ENCODE measurements around the gene TMEM82.
"Not testable (repeated sequence)": the region's sequence is repeated elsewhere in the genome, so short reads cannot be mapped to it uniquely, and the experiment has no call there.

Gene TMEM82

GRCh38 chr1:15742339-15742801 is at the start of gene TMEM82:
Gene TMEM82, plus strand, starts transcription at chr1:15742499. Its CDS starts 61 bp downstream, at chr1:15742560.
- DNase-seq = no peak

GRCh38 chr1:15693371-15693770 is 48.9 kb upstream of the TMEM82 start:
- no peak for DNase-seq

GRCh38 chr1:15696956-15697521 is 45.3 kb upstream of the TMEM82 start:
- DNase-seq = peak in 42 of 56 donors; percentile 8 to 72 (median 42)

DNA sequence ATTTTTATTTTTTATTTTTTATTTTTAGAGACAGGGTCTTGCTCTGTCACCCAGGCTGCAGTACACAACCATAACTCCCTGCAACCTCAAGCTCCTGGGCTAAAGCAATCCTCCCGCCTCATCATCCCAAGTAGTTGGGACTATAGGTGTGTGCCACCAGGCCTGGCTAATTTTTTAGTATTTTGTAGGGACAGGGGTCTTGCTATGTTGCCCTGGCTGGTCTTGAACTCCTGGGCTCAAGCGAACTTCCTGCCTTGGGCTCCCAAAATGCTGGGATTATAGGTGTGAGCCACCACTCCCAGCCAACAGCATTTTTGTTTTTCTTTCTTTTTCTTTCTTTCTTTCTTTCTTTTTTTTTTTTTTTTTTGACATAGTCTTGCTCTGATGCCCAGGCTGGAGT is 44.1 kb upstream of the TMEM82 start:
- DNase-seq = no peak

GRCh38 chr1:15699321-15699720 is 43.0 kb upstream of the TMEM82 start:
- DNase-seq = not testable (repeated sequence)

GRCh38 chr1:15700508-15700907 is 41.8 kb upstream of the TMEM82 start:
- no peak for DNase-seq

DNA sequence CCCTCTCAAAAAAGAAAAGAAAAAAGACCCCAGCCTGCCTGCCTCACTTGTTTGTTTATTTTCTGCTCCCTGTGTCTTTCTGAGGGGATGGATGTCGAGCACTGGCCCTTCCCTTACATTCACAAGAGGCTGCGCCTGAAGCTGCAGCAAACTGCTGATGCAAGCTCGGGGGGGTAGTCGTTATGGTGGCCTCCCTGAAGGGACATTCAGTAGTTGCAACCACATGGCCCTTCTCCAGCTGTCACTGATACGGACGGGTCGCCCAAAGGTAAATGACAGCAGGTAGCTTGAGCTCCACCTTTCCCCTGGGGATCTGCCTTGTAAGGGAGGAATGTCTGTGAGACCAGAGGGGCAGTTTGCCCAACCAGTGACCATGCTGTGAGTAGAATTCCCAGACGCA is 40.5 kb upstream of the TMEM82 start:
- DNase-seq = no peak

- DNase-seq = peak in 6 of 56 donors; percentile 9 to 44 (median 26)
Observed at GRCh38 chr1:15702722-15703550, 39.4 kb upstream of the TMEM82 start.

DNA sequence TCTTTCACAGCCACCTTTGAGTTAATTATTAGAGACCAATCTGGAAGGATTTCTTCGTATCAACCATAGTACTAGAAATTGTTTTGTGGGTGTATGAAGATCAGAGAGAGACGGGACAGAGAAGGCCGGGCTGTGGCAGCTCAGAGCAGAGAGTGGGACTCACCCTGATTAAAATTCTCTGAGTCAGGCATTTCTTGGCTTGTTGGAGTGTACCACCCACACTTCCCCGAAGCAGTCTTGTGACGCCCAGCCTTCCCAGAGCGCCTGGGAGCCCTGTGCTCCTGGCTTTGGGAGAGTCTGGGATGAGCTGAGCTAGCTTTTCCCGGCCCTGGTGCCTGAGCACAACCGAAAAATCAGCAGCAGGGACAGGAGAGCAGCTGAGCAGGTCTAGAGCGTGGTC is 38.7 kb upstream of the TMEM82 start:
- peak in 52 of 56 donors; percentile 23 to 85 (median 58) for DNase-seq

GRCh38 chr1:15704526-15705183 is 37.6 kb upstream of the TMEM82 start:
- DNase-seq = no peak

- DNase-seq = no peak
Observed at GRCh38 chr1:15705184-15705566, 37.1 kb upstream of the TMEM82 start.

- DNase-seq = no peak
Observed at GRCh38 chr1:15706751-15707150, 35.5 kb upstream of the TMEM82 start.

DNA sequence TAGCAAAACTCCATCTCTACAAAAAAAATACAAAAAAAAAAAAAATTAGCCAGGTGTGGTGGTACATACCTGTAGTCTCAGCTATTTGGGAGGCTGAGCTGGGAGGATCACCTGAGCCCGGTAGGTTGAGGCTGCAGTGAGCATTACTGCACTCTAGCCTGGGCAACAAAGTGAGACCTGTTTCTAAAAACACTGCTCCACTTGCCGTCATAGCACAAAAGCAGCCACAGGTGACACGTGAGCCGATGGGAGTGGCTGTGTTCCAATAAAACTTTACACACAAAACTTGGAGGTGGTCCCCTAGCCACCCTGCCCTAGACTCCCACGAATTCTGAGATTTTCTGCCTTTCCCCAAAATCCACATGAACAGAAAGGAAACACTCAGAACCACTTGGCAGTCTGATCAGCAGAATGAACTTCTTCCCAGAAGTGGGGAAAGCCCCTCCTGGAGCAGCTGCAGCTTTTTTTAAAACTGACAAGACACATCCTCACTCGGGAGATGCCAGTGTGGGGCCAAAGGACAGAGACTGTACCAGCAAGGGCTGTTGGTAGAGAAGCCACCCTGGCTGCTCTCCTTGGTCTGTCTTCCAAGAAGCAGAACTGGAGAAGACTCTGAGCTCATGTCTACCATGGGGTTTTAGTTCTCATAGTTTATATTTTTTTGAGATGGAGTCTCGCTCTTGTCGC is 34.9 kb upstream of the TMEM82 start:
- DNase-seq = no peak

DNA sequence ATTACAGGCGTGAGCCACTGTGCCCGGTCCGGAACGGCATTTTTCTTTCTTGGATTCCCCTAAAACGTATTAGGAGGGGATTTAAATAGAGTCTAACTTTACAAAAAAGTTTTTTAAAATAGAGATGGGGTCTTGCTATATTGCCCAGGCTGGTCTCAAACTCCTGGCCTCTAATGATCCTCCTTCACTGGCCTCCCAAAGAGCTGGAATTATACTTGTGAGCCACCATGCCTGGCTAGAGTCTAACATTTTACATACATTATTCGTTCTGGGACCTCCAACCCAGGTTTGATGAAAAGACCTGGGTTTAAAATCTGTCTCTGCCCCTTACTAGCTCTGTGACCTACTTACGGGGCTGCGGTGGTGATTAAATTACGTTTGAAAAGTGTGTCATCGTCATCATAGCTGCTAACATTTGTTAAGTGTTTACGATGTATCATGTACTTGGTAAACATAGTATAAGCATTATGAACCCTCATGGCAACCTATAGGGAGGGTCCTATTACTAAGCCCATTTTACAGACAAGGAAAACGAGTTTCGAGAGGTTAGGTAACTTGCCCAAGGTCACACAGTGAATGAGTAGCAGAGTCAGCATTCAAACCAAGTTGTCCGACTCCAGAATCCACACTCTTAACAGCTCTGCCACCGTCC is 33.7 kb upstream of the TMEM82 start:
- DNase-seq = no peak

GRCh38 chr1:15709226-15709625 is 33.1 kb upstream of the TMEM82 start:
- no peak for DNase-seq

- no peak for DNase-seq
Observed at GRCh38 chr1:15712168-15712567, 30.1 kb upstream of the TMEM82 start.

- peak in 29 of 56 donors; percentile 7 to 67 (median 26) for DNase-seq
Observed at GRCh38 chr1:15714406-15715136, 27.7 kb upstream of the TMEM82 start.

GRCh38 chr1:15717418-15718125 is 24.7 kb upstream of the TMEM82 start:
- no peak for DNase-seq

GRCh38 chr1:15718199-15718601 is 24.1 kb upstream of the TMEM82 start:
- no peak for DNase-seq
